GM12878 (cell line): ENCODE data around the gene PSMB7. TPM values are rescaled to one million over a fixed set of nuclear protein-coding genes. Genes with fewer than 3 reads are reported as not detected.

ENCODE experiments used
- ATAC-seq: fragments of 200-7000 bp; cut with Tn5 transposase; 3 replicates; pipeline ENCODE4 v1.9.1; 2020; ENCODE audit warnings: mild to moderate bottlenecking, moderate library complexity
- BruUV-seq: library from RNA; stranded (reverse); fragments of 400-500 nt; replicated peaks from 2 replicates; lab custom pipeline; 2021; lab: Mats Ljungman, UMichigan
- CTCF ChIA-PET: fragments of 300-600 bp; sonication (Branson Sonifier 250); formaldehyde crosslinking; extraction: SDS; loops from one replicate; lab custom pipeline; 2021; ENCODE audit warnings: inconsistent platforms; lab: Yijun Ruan, JAX
- POLR2A ChIA-PET: fragments of 350-600 bp; formaldehyde crosslinking; extraction: SDS; loops from one replicate; lab custom pipeline; 2021; ENCODE audit warnings: inconsistent platforms; lab: Charles Lee
- RAD21 ChIA-PET: fragments of 300-600 bp; sonication (Branson Sonifier 250); formaldehyde crosslinking; loops from one replicate; lab custom pipeline; 2023; ENCODE audit warnings: antibody characterized with exemption; ENCODE audit not compliant: unreplicated experiment; lab: Charles Lee
- SMC1A ChIA-PET: fragments of 300-600 bp; sonication (Branson Sonifier 250); formaldehyde crosslinking; loops from one replicate; lab custom pipeline; 2023; ENCODE audit not compliant: unreplicated experiment, uncharacterized antibody; lab: Charles Lee
- DNase-seq: peaks from one replicate; pipeline ENCODE4 v3.0.0-alpha.2; 2011; ENCODE audit warnings: low read depth, low spot score
- FAIRE-seq: peaks from 3 replicates; lab custom pipeline; 2011; peaks lifted over from hg19 to GRCh38; lab: Jason Lieb, UNC
- H2AFZ ChIP-seq: 2 replicates; pipeline ENCODE4 v1.6.0; 2011; ENCODE audit warnings: low read depth, low read length, control low read depth; ENCODE audit not compliant: control insufficient read depth
- H3K27ac ChIP-seq: 2 replicates; pipeline ENCODE4 v1.5.1; 2011; ENCODE audit warnings: control low read depth; ENCODE audit not compliant: control insufficient read depth, insufficient read depth
- H3K27me3 ChIP-seq, 2 experiments: replicated peaks in 1 of 2; 2 replicates each; pipeline versions ENCODE4 v1.6.0 to v1.6.1; 2011; ENCODE audit warnings: low read length in 1 of 2; ENCODE audit not compliant: control insufficient read depth in 2 of 2, insufficient read depth in 2 of 2
- H3K36me3 ChIP-seq, 2 experiments: 2 replicates each; pipeline ENCODE4 v1.5.1; 2011; ENCODE audit warnings: low read length in 1 of 2; ENCODE audit not compliant: control insufficient read depth in 2 of 2, insufficient read depth in 2 of 2
- H3K4me1 ChIP-seq: 2 replicates; pipeline ENCODE4 v1.6.1; 2011; ENCODE audit warnings: mild to moderate bottlenecking, low read length, moderate library complexity, mixed read lengths; ENCODE audit not compliant: control insufficient read depth, insufficient read depth
- H3K4me2 ChIP-seq: 2 replicates; pipeline ENCODE4 v1.6.0; 2011; ENCODE audit warnings: control low read depth; ENCODE audit not compliant: control insufficient read depth, insufficient read depth
- H3K4me3 ChIP-seq: fragments of 200-600 bp; sonication (generic); 2 replicates; pipeline ENCODE4 v1.5.1; 2016
- H3K79me2 ChIP-seq: 2 replicates; pipeline ENCODE4 v1.6.0; 2011; ENCODE audit warnings: low read length; ENCODE audit not compliant: control insufficient read depth, insufficient read depth
- H3K9ac ChIP-seq: 2 replicates; pipeline ENCODE4 v1.8.0; 2011; ENCODE audit warnings: low read length, control low read depth, mixed read lengths; ENCODE audit not compliant: control insufficient read depth, insufficient read depth
- H3K9me3 ChIP-seq: replicated peaks from 3 replicates; pipeline ENCODE4 v1.5.1; 2011; ENCODE audit warnings: mild to moderate bottlenecking, low read length; ENCODE audit not compliant: control insufficient read depth, insufficient read depth
- H4K20me1 ChIP-seq: 2 replicates; pipeline ENCODE4 v1.6.0; 2011; ENCODE audit not compliant: control insufficient read depth, insufficient read depth
- CHD4 ChIP-seq: fragments of 200-600 bp; sonication (generic); IDR thresholded peaks from 2 replicates; pipeline ENCODE4 v1.6.1; 2016; ENCODE audit warnings: mild to moderate bottlenecking
- GATAD2B ChIP-seq: fragments of 450-650 bp; conservative IDR thresholded peaks from 2 replicates; pipeline ENCODE4 v1.6.1; 2017; ENCODE audit warnings: low read depth, mild to moderate bottlenecking, moderate library complexity
- KAT2A ChIP-seq: conservative IDR thresholded peaks from 2 replicates; pipeline ENCODE4 v1.6.1; 2011; ENCODE audit warnings: low read depth, low read length; ENCODE audit not compliant: control insufficient read depth
- MEF2B ChIP-seq: fragments of 450-650 bp; IDR thresholded peaks from 2 replicates; pipeline ENCODE4 v1.6.1; 2018; ENCODE audit warnings: mild to moderate bottlenecking, moderate library complexity; ENCODE audit not compliant: partially characterized antibody, poor library complexity, severe bottlenecking
- RAD51 ChIP-seq: fragments of 450-650 bp; IDR thresholded peaks from 2 replicates; pipeline ENCODE4 v1.6.1; 2016; ENCODE audit warnings: moderate library complexity, mild to moderate bottlenecking, inconsistent platforms
- STAT1 ChIP-seq: fragments of 450-650 bp; conservative IDR thresholded peaks from 2 replicates; pipeline ENCODE4 v1.6.1; 2014; ENCODE audit warnings: antibody characterized with exemption, mild to moderate bottlenecking
- SUPT20H ChIP-seq: IDR thresholded peaks from 2 replicates; pipeline ENCODE4 v1.6.1; 2011; ENCODE audit warnings: low read depth, mild to moderate bottlenecking, low read length, moderate library complexity, borderline replicate concordance; ENCODE audit not compliant: control insufficient read depth
- USF1 ChIP-seq: IDR thresholded peaks from 2 replicates; pipeline ENCODE4 v1.6.1; 2011; ENCODE audit warnings: borderline replicate concordance, low read depth, mild to moderate bottlenecking, moderate library complexity, mixed read lengths, low read length; ENCODE audit not compliant: insufficient read depth; ENCODE audit errors: extremely low read length
- ZNF217 ChIP-seq: fragments of 450-650 bp; IDR thresholded peaks from 2 replicates; pipeline ENCODE4 v1.6.1; 2017; ENCODE audit warnings: antibody characterized with exemption, mild to moderate bottlenecking
- WGBS: methylation state at CpG from one replicate; pipeline ENCODE4 v1.1.6; 2016; ENCODE audit warnings: low lambda C conversion rate; ENCODE audit not compliant: insufficient replicate concordance, insufficient coverage; ENCODE audit errors: missing lambda C conversion rate; 5-methylcytosine and 5-hydroxymethylcytosine counted together
- in situ Hi-C: fragments of 300-500 bp; cut with MboI; formaldehyde crosslinking; loops from 9 replicates; pipeline ENCODE4 v1.14.3; 2018; ENCODE audit warnings: mixed read lengths
- intact Hi-C: fragments of 100-400 bp; cut with micrococcal nuclease; formaldehyde crosslinking; loops from one replicate; pipeline ENCODE4 v1.14.2; 2022; ENCODE audit not compliant: unreplicated experiment
- polyA plus RNA-seq, 11 experiments: library from polyadenylated mRNA; depleted of rRNA in 4 of 11; unstranded in 6 of 11; stranded (reverse) in 5 of 11; fragments of >200 nt; fragmentation: Nextera tagmentation in 4 of 11; fragmentation: Illumina TruSeq in 1 of 11; extraction: Ambion mirVana in 4 of 11; extraction: Trizol in 1 of 11; gene quantifications; 1 replicate in 1 of 11; 2 replicates in 10 of 11; pipeline versions ENCODE4 v1.2.1 to v1.2.3, GENCODE V29; 2011 to 2016; ENCODE audit warnings: inconsistent platforms in 2 of 11, missing spikeins in 2 of 11, low read depth in 1 of 11
- total RNA-seq, 4 experiments: library from RNA; depleted of rRNA in 3 of 4; stranded (reverse); fragments of >200 nt in 3 of 4; fragmentation: Illumina TruSeq in 1 of 4; extraction: Trizol in 1 of 4; gene quantifications; 2 replicates each; pipeline versions ENCODE4 v1.2.1 to v1.2.3, GENCODE V29; 2013 to 2021

The PSMB7 gene
- total and polyA plus RNA-seq, 10 of the 15 experiments (the other 5 are each of a cell fraction or from before 2014, with no cell fraction given), result 174 to 564 (median 268) TPM

GRCh38 chr9:124438091-124438490 lies 22.8 kb upstream of the PSMB7 start:
- in situ Hi-C loops (no loop called here), intact Hi-C loops (no loop called here)
- no peak for ATAC-seq
- H3K36me3 ChIP-seq, result no peaks in the 10 kb centered on the region
- POLR2A ChIA-PET, result interaction anchor here (0.6 kb wide), 1 partner anchor 202 kb away, joined by 10 read pairs; no protein-coding TSS in a partner anchor
- WGBS, result 55% methylated on average over 9 of the region's 9 CpGs
- no peak overlapping the region for H3K4me2 ChIP-seq
- H2AFZ ChIP-seq, result no peak overlapping the region
- RAD21 ChIA-PET, result no interaction called here
- peaks cover 9% of the 10 kb centered on the region for H3K4me1 ChIP-seq
- H3K79me2 ChIP-seq, result no peaks in the 10 kb centered on the region
- peaks cover 7% of the 10 kb centered on the region; the same call in 1 of the 3 replicates for H3K9me3 ChIP-seq
- H3K9ac ChIP-seq, result no peak overlapping the region
- no peaks in the 10 kb centered on the region for H4K20me1 ChIP-seq
- no peak for DNase-seq
- H3K27me3 ChIP-seq, result no peaks in the 10 kb centered on the region
- no peak overlapping the region for H3K27ac ChIP-seq
- CTCF ChIA-PET, result no interaction called here
- SMC1A ChIA-PET, result no interaction called here
- no TSS peak for BruUV-seq
- H3K4me3 ChIP-seq, result no peak overlapping the region
- TF ChIP-seq KAT2A (no peak), GATAD2B (no peak), ZNF217 (no peak), MEF2B (no peak), STAT1 (no peak), CHD4 (no peak), USF1 (no peak), RAD51 (no peak), SUPT20H (no peak)
- no peak for FAIRE-seq
